ENCODE measurements around the gene TRMT112.

TRMT112 gene

DNA sequence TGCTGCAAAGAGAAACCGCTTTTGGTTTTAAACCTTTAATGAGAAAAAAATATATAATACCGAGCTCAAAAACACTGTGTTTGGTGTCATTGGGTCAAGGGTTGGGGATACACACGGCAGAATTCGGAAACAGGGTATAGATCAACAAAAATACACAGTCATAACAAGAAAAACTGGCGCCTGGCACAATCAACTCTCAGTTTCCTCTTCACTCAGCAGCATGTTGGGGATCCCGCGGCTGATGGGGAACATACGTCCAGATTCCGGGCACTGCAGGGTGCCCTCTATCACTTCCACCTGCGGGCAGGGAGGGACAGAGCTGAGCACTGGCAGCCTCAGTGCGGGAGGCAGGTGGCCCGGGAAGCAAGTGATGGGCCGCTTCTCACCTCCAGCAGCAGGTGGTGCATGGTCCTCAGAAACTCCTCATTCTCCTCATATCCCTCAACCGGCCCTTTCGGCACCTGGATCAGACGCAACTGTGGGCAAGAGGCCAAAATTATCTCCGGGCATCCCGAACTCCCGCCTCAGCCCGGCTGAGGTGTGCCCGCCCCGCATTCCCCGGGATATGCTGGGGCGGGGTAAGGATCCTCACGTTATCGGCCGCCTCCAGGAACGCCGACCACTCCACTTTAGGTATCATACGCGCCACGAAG lies 561 bp downstream of the TRMT112 start:
- TF ChIP-seq POLR2AphosphoS5 (IDR thresholded peaks at IDR 0.05; ENCODE audit: low read depth, low read length) (no peak), SIN3A (IDR thresholded peaks at IDR 0.05; ENCODE audit: borderline replicate concordance, insufficient read depth, low read length) (no peak), TAF1 (IDR thresholded peaks at IDR 0.05; ENCODE audit: borderline replicate concordance, insufficient read depth, low read length) (no peak), FOXP2 (optimal IDR thresholded peaks at IDR 0.05; ENCODE audit: borderline replicate concordance, extremely low read depth, extremely low read length, insufficient read depth) (no peak)
- TF ChIP-seq, protein P1, sequence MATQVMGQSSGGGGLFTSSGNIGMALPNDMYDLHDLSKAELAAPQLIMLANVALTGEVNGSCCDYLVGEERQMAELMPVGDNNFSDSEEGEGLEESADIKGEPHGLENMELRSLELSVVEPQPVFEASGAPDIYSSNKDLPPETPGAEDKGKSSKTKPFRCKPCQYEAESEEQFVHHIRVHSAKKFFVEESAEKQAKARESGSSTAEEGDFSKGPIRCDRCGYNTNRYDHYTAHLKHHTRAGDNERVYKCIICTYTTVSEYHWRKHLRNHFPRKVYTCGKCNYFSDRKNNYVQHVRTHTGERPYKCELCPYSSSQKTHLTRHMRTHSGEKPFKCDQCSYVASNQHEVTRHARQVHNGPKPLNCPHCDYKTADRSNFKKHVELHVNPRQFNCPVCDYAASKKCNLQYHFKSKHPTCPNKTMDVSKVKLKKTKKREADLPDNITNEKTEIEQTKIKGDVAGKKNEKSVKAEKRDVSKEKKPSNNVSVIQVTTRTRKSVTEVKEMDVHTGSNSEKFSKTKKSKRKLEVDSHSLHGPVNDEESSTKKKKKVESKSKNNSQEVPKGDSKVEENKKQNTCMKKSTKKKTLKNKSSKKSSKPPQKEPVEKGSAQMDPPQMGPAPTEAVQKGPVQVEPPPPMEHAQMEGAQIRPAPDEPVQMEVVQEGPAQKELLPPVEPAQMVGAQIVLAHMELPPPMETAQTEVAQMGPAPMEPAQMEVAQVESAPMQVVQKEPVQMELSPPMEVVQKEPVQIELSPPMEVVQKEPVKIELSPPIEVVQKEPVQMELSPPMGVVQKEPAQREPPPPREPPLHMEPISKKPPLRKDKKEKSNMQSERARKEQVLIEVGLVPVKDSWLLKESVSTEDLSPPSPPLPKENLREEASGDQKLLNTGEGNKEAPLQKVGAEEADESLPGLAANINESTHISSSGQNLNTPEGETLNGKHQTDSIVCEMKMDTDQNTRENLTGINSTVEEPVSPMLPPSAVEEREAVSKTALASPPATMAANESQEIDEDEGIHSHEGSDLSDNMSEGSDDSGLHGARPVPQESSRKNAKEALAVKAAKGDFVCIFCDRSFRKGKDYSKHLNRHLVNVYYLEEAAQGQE (IDR thresholded peaks at IDR 0.05; ENCODE audit: insufficient read depth in 1 of 2, low read depth in 2 of 2, low read length in 2 of 2): no peak

DNA sequence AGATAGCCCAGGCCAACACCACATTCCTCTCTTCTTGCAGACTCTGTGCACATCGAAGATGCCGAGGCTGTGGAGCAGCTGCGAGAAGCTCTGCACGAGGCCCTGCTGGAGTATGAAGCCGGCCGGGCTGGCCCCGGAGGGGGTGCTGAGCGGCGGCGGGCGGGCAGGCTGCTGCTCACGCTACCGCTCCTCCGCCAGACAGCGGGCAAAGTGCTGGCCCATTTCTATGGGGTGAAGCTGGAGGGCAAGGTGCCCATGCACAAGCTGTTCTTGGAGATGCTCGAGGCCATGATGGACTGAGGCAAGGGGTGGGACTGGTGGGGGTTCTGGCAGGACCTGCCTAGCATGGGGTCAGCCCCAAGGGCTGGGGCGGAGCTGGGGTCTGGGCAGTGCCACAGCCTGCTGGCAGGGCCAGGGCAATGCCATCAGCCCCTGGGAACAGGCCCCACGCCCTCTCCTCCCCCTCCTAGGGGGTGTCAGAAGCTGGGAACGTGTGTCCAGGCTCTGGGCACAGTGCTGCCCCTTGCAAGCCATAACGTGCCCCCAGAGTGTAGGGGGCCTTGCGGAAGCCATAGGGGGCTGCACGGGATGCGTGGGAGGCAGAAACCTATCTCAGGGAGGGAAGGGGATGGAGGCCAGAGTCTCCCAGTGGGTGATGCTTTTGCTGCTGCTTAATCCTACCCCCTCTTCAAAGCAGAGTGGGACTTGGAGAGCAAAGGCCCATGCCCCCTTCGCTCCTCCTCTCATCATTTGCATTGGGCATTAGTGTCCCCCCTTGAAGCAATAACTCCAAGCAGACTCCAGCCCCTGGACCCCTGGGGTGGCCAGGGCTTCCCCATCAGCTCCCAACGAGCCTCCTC lies 1.5 kb downstream of the TRMT112 start:
- peak; percentile 13; the same call in 1 of the 2 replicates for TF ChIP-seq POLR2AphosphoS5 (IDR thresholded peaks at IDR 0.05; ENCODE audit: low read depth, low read length)

DNA sequence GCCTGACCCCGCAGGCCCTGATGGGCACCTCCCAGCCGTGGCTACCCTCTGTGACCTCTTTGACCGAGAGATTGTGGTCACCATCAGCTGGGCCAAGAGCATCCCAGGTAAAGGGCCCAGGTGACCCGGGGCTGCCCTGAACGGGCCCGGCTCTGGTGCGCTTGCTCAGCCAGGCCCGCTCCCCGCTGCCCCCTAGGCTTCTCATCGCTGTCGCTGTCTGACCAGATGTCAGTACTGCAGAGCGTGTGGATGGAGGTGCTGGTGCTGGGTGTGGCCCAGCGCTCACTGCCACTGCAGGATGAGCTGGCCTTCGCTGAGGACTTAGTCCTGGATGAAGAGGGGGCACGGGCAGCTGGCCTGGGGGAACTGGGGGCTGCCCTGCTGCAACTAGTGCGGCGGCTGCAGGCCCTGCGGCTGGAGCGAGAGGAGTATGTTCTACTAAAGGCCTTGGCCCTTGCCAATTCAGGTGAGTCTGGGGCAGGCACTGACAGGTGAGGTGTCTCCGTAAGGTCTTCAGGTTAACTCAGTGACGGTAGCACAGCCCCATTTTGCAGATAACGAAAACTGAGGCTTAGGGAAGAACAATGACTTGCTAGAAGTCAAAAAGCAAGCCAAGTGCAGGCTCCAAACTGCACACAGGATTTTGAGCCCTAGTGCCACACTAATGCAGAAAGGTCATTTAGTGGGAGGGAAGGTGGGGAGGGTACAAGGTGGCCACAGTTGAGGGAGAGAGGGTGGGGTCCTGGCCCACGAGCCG lies 2.4 kb downstream of the TRMT112 start:
- TF ChIP-seq FOXP2 (optimal IDR thresholded peaks at IDR 0.05; ENCODE audit: borderline replicate concordance, extremely low read depth, extremely low read length, insufficient read depth): no peak
- TF ChIP-seq, protein P1 (IDR thresholded peaks at IDR 0.05; ENCODE audit: insufficient read depth in 1 of 2, low read depth in 2 of 2, low read length in 2 of 2): no peak

- TF ChIP-seq, protein P1 (IDR thresholded peaks at IDR 0.05; ENCODE audit: insufficient read depth in 1 of 2, low read depth in 2 of 2, low read length in 2 of 2): no peak
- TF ChIP-seq POLR2AphosphoS5 (IDR thresholded peaks at IDR 0.05; ENCODE audit: low read depth, low read length): no peak
These were observed 3.1 kb downstream of the TRMT112 start for GRCh38 chr11:64314146-64314804.

DNA sequence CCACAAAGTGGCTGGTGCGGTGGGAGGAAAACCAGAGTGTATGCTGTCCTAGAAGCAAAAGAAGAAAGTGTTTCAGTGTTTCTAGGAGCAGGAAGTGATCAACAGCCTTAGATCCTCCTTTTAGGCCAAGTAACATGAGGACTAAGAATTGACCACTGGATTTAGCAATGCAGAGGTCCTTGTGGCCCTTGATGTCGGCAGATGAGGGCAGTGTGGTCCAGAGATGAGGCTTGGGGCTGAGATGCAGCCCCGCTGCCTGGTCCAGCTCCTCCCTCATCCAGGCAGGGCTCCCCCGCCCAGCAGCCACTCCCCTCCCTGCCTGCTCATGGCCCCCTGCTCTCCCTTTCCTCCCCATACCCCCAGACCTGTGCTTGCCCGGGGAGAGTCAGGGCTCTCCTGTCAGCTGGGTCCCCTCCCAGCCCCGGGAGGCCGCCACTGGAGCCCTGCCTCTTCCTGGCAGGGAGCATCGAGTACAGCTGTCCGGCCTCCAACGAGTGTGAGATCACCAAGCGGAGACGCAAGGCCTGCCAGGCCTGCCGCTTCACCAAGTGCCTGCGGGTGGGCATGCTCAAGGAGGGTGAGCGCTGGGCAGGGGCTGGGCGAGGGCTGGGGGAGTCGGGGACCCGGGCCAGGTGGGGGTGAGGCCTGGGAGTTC lies 3.7 kb downstream of the TRMT112 start:
- no peak for TF ChIP-seq POLR2AphosphoS5 (IDR thresholded peaks at IDR 0.05; ENCODE audit: low read depth, low read length)
- no peak for TF ChIP-seq FOXP2 (optimal IDR thresholded peaks at IDR 0.05; ENCODE audit: borderline replicate concordance, extremely low read depth, extremely low read length, insufficient read depth)
- TF ChIP-seq SIN3A (IDR thresholded peaks at IDR 0.05; ENCODE audit: borderline replicate concordance, insufficient read depth, low read length): no peak
- no peak for TF ChIP-seq TAF1 (IDR thresholded peaks at IDR 0.05; ENCODE audit: borderline replicate concordance, insufficient read depth, low read length)
- TF ChIP-seq, protein P1 (IDR thresholded peaks at IDR 0.05; ENCODE audit: insufficient read depth in 1 of 2, low read depth in 2 of 2, low read length in 2 of 2): no peak

Measured in PFSK-1 (cell line).